A673 (cell line): ENCODE measurements around the gene LINGO1.

Experiments used
- CTCF ChIP-seq: fragments of 300-800, 200-600 bp; sonication (generic); conservative IDR thresholded peaks from 2 replicates; pipeline ENCODE4 v1.5.1; 2017; ENCODE audit warnings: low read depth, mild to moderate bottlenecking, antibody characterized with exemption, low read length, moderate library complexity, mixed read lengths
- EZH2 ChIP-seq: fragments of 200-600 bp; sonication (generic); IDR thresholded peaks from 2 replicates; pipeline ENCODE4 v1.6.1; 2017; ENCODE audit warnings: borderline replicate concordance, low read depth, mild to moderate bottlenecking, mixed read lengths, antibody characterized with exemption, low read length; ENCODE audit not compliant: poor library complexity, severe bottlenecking

GRCh38 chr15:77630956-77631744 is 1.6 kb downstream of the LINGO1 start:
- TF ChIP-seq EZH2 (no peak), CTCF (no peak)
